Prostate gland (tissue), 2 donors: ENCODE results near the gene CEP95. TPM values are rescaled to one million over a fixed set of nuclear protein-coding genes. Genes with fewer than 3 reads are reported as not detected.

ENCODE experiments used
- DNase-seq: peaks from one replicate; pipeline ENCODE4 v3.0.0-alpha.2; 2019; ENCODE audit warnings: low spot score
- H3K27ac ChIP-seq, 2 donors: fragments of 200-600 bp; sonication (generic); 2 replicates each; pipeline ENCODE4 v1.5.1; 2017 to 2019
- H3K27me3 ChIP-seq: fragments of 200-600 bp; sonication (generic); replicated peaks from 2 replicates; pipeline ENCODE4 v1.5.1; 2019; ENCODE audit not compliant: insufficient read depth
- H3K36me3 ChIP-seq, 2 donors: fragments of 200-600 bp; sonication (generic); 1 replicate in 1 of 2; 2 replicates in 1 of 2; pipeline versions ENCODE4 v1.5.1 to v1.8.1; 2017 to 2019
- H3K4me1 ChIP-seq: fragments of 200-600 bp; sonication (generic); replicated peaks from 2 replicates; pipeline ENCODE4 v1.5.1; 2019
- H3K4me3 ChIP-seq, 2 donors: fragments of 200-600 bp; sonication (generic); 2 replicates each; pipeline ENCODE4 v1.5.1; 2017 to 2019
- H3K9me3 ChIP-seq: fragments of 200-600 bp; sonication (generic); 2 replicates; pipeline ENCODE4 v1.5.1; 2017
- POLR2A ChIP-seq: fragments of 450-650 bp; IDR thresholded peaks from one replicate; pipeline ENCODE4 v1.6.1; 2016; ENCODE audit warnings: antibody characterized with exemption, mild to moderate bottlenecking
- POLR2AphosphoS5 ChIP-seq: sonication (generic); formaldehyde crosslinking; IDR thresholded peaks from one replicate; pipeline ENCODE4 v1.6.1; 2017; ENCODE audit warnings: antibody characterized with exemption
- WGBS: methylation state at CpG from one replicate; pipeline ENCODE4 v1.1.5; 2018; 5-methylcytosine and 5-hydroxymethylcytosine counted together
- intact Hi-C: fragments of 100-400 bp; cut with DNase I; formaldehyde crosslinking; loops from one replicate; pipeline ENCODE4 v1.14.2; 2022
- total RNA-seq, 2 donors: library from RNA; depleted of rRNA; stranded (reverse); fragments of >200 nt; gene quantifications; one replicate each; pipeline ENCODE4 v1.1.0, GENCODE V29; 2016
- TF ChIP-seq, protein P1 (sequence below), 4 experiments: fragments of 200-600 bp in 2 of 4; fragments of 450-650 bp in 2 of 4; sonication (generic) in 2 of 4; IDR thresholded peaks; 1 replicate in 3 of 4; 2 replicates in 1 of 4; pipeline ENCODE4 v1.5.1; 2016 to 2019; ENCODE audit warnings: antibody characterized with exemption in 4 of 4, mild to moderate bottlenecking in 2 of 4, moderate library complexity in 2 of 4

CEP95 gene
- total RNA-seq, 2 donors from 2014 or later, result 26.8 to 50.6 TPM

DNA sequence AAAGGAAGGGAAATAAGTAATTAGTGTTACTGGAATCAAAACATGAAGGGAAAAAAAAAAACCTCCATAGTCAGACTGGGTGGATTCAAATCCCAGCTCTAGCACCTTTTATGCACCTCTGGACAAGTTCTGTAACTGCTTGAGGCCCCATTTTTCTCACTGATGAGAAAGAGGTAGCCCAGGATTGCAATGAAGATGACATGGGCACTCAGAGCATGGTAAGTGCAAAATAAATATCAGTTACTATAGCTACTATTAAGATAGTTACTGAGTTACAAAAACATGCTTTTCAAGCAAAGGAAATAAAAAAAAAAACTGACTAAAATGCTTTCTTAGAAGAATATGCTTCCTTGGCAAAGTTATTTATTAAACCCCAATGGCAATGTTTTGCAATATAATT, 58.8 kb downstream of the CEP95 start:
- Histone ChIP-seq H3K27me3 (no peaks in the 10 kb centered on the region), H3K36me3 (no peaks in the 10 kb centered on the region), H3K4me3 (no peak overlapping the region), H3K9me3 (no peaks in the 10 kb centered on the region), H3K27ac (no peak overlapping the region), H3K4me1 (no peaks in the 10 kb centered on the region)
- intact Hi-C loops, result no loop called here
- no peak for TF ChIP-seq POLR2A
- TF ChIP-seq, protein P1, sequence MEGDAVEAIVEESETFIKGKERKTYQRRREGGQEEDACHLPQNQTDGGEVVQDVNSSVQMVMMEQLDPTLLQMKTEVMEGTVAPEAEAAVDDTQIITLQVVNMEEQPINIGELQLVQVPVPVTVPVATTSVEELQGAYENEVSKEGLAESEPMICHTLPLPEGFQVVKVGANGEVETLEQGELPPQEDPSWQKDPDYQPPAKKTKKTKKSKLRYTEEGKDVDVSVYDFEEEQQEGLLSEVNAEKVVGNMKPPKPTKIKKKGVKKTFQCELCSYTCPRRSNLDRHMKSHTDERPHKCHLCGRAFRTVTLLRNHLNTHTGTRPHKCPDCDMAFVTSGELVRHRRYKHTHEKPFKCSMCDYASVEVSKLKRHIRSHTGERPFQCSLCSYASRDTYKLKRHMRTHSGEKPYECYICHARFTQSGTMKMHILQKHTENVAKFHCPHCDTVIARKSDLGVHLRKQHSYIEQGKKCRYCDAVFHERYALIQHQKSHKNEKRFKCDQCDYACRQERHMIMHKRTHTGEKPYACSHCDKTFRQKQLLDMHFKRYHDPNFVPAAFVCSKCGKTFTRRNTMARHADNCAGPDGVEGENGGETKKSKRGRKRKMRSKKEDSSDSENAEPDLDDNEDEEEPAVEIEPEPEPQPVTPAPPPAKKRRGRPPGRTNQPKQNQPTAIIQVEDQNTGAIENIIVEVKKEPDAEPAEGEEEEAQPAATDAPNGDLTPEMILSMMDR (IDR thresholded peaks at IDR 0.05), result no peak
- TF ChIP-seq POLR2AphosphoS5, result no peak
- no peak for DNase-seq

GRCh38 chr17:64571746-64572145, 65.0 kb downstream of the CEP95 start:
- intact Hi-C loops, result no loop called here
- Histone ChIP-seq H3K27ac (no peak overlapping the region), H3K4me3 (no peak overlapping the region), H3K4me1 (no peaks in the 10 kb centered on the region), H3K9me3 (no peaks in the 10 kb centered on the region), H3K27me3 (no peaks in the 10 kb centered on the region), H3K36me3 (no peaks in the 10 kb centered on the region)
- no peak for DNase-seq
- TF ChIP-seq, protein P1 (IDR thresholded peaks at IDR 0.05), result no peak
- TF ChIP-seq POLR2A, result no peak
- no peak for TF ChIP-seq POLR2AphosphoS5
- WGBS, result 83% methylated on average over 6 of the region's 6 CpGs

DNA sequence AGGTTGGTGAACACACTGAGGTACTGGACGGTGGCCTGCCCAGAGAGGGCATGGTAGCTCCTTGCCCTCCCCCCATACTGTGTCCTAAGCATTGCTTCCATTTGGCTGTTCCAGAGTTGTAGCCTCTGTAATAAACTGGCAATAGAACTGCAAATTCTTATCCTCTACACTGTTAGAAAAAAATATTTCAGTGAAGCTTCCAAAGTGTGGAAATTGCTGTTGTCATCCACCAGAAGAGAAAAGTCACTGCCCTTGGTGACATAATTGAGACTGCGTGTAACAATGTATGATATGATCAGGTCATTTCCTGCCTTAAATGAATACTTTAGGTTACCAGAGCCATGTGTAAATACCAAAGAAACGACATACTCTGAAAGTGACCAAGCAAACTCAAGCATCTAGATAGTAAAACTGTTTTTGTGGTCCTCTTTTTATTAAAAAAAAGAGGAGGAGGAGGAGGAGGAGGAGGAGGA, 65.9 kb downstream of the CEP95 start:
- Histone ChIP-seq H3K27me3 (no peaks in the 10 kb centered on the region), H3K27ac (no peak overlapping the region), H3K4me3 (no peak overlapping the region), H3K4me1 (no peaks in the 10 kb centered on the region), H3K9me3 (no peaks in the 10 kb centered on the region), H3K36me3 (no peaks in the 10 kb centered on the region)
- TF ChIP-seq, protein P1 (IDR thresholded peaks at IDR 0.05), result no peak
- TF ChIP-seq POLR2A (no peak), POLR2AphosphoS5 (no peak)
- 32% methylated on average over 3 of the region's 3 CpGs for WGBS
- DNase-seq, result no peak
- intact Hi-C loops, result no loop called here

GRCh38 chr17:64573214-64573613, 66.4 kb downstream of the CEP95 start:
- H3K4me1 ChIP-seq, result no peaks in the 10 kb centered on the region
- H3K27ac ChIP-seq, result no peak overlapping the region
- intact Hi-C loops, result no loop called here
- H3K36me3 ChIP-seq, result no peaks in the 10 kb centered on the region
- H3K9me3 ChIP-seq, result no peaks in the 10 kb centered on the region
- H3K4me3 ChIP-seq, result no peak overlapping the region
- H3K27me3 ChIP-seq, result no peaks in the 10 kb centered on the region
- no peak for DNase-seq
- TF ChIP-seq, protein P1 (IDR thresholded peaks at IDR 0.05), result no peak
- no peak for TF ChIP-seq POLR2A

DNA sequence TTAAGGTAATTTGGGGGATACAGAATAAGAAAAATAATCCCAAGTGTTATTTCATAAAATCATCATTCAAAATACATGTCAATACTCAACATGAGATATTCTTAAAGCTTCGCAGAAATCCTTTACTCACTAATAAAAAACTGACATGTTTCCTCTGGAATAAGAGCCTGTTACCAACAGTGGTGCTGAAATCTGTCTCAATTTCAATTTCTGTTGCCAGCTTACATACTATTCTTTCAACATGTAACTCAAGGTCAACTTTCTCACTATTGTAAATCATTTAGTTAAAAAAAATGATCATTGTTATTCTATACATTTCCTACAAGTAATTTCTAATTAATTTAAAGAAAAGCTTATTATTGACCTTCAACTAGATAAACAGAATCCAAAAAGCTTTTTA, 67.9 kb downstream of the CEP95 start:
- Histone ChIP-seq H3K4me3 (no peak overlapping the region), H3K9me3 (no peaks in the 10 kb centered on the region), H3K4me1 (no peaks in the 10 kb centered on the region), H3K27me3 (no peaks in the 10 kb centered on the region), H3K36me3 (no peaks in the 10 kb centered on the region), H3K27ac (no peak overlapping the region)
- no peak for DNase-seq
- TF ChIP-seq POLR2A (no peak), POLR2AphosphoS5 (no peak)
- TF ChIP-seq, protein P1 (IDR thresholded peaks at IDR 0.05), result no peak
- WGBS, result 82% methylated on average over 1 of the region's 1 CpG
- intact Hi-C loops, result no loop called here
